HepG2 (cell line): Measurements from ENCODE around the gene PLCB4. TPM values are rescaled to one million over a fixed set of nuclear protein-coding genes. Genes with fewer than 3 reads are reported as not detected.

ENCODE experiments used
- ATAC-seq: fragments of 200-7000 bp; cut with Tn5 transposase; 3 replicates; pipeline ENCODE4 v1.9.1; 2020; ENCODE audit warnings: mild to moderate bottlenecking, moderate library complexity
- BruUV-seq: library from RNA; stranded (reverse); fragments of 400-500 nt; replicated peaks from 2 replicates; lab custom pipeline; 2021; lab: Mats Ljungman, UMichigan
- CTCF ChIA-PET: fragments of 300-600 bp; formaldehyde crosslinking; extraction: SDS; loops from one replicate; lab custom pipeline; 2021; ENCODE audit warnings: low total read pairs, inconsistent platforms, low intra/inter-chr PET ratio; lab: Yijun Ruan, JAX
- POLR2A ChIA-PET: fragments of 350-600 bp; sonication (Branson Sonifier 250); formaldehyde crosslinking; loops from one replicate; lab custom pipeline; 2020; ENCODE audit warnings: antibody characterized with exemption, inconsistent platforms; lab: Yijun Ruan, JAX
- DNase-seq: peaks from one replicate; pipeline ENCODE4 v3.0.0-alpha.2; 2015; ENCODE audit warnings: low spot score
- FAIRE-seq: peaks from 3 replicates; lab custom pipeline; 2011; peaks lifted over from hg19 to GRCh38; lab: Jason Lieb, UNC
- H2AFZ ChIP-seq: one replicate; pipeline ENCODE4 v1.6.1; 2011; ENCODE audit warnings: low read length, inconsistent platforms
- H3K27ac ChIP-seq: fragments of 300-600 bp; 3 replicates; pipeline ENCODE4 v1.8.0; 2011; ENCODE audit warnings: mixed run types, mild to moderate bottlenecking, mixed read lengths, low read length, inconsistent platforms; ENCODE audit not compliant: insufficient read depth; ENCODE audit errors: extremely low read length
- H3K27me3 ChIP-seq, 2 experiments: fragments of 200-600 bp in 1 of 2; 2 replicates in 1 of 2; 3 replicates in 1 of 2; pipeline versions ENCODE4 v1.6.0 to v1.8.0; 2011; ENCODE audit warnings: low read length in 2 of 2, mild to moderate bottlenecking in 2 of 2, moderate library complexity in 2 of 2, inconsistent platforms in 1 of 2; ENCODE audit not compliant: insufficient read depth in 2 of 2, control insufficient read depth in 1 of 2
- H3K36me3 ChIP-seq, 2 experiments: fragments of 200-600 bp in 1 of 2; replicated peaks in 1 of 2; 2 replicates in 1 of 2; 3 replicates in 1 of 2; pipeline versions ENCODE4 v1.5.1 to v1.8.0; 2011; ENCODE audit warnings: low read length in 2 of 2, inconsistent platforms in 1 of 2; ENCODE audit not compliant: insufficient read depth in 2 of 2, control insufficient read depth in 1 of 2
- H3K4me1 ChIP-seq: 2 replicates; pipeline ENCODE4 v1.5.1; 2012; ENCODE audit warnings: low read length, inconsistent platforms; ENCODE audit not compliant: insufficient read depth
- H3K4me2 ChIP-seq: 2 replicates; pipeline ENCODE4 v1.6.0; 2011; ENCODE audit warnings: low read depth, low read length, inconsistent platforms
- H3K4me3 ChIP-seq, 3 experiments: fragments of 200-600 bp in 1 of 3; sonication (generic), shearing (Covaris generic) in 1 of 3; replicated peaks in 1 of 3; 2 replicates each; pipeline ENCODE4 v1.5.1; 2011 to 2016; ENCODE audit warnings: low read length in 3 of 3, inconsistent platforms in 2 of 3, low read depth in 2 of 3, mild to moderate bottlenecking in 2 of 3, control low read depth in 1 of 3, mixed read lengths in 1 of 3; ENCODE audit not compliant: insufficient read depth in 1 of 3
- H3K79me2 ChIP-seq: one replicate; pipeline ENCODE4 v1.6.1; 2011; ENCODE audit warnings: low read length, inconsistent platforms; ENCODE audit not compliant: insufficient read depth
- H3K9ac ChIP-seq: 2 replicates; pipeline ENCODE4 v1.6.0; 2011; ENCODE audit warnings: mild to moderate bottlenecking, low read depth, low read length, inconsistent platforms; ENCODE audit not compliant: insufficient read depth
- H3K9me3 ChIP-seq: 2 replicates; pipeline ENCODE4 v1.5.1; 2012; ENCODE audit warnings: mild to moderate bottlenecking, low read length
- H4K20me1 ChIP-seq: 2 replicates; pipeline ENCODE4 v1.6.0; 2011; ENCODE audit warnings: inconsistent platforms, mild to moderate bottlenecking, low read length, moderate library complexity; ENCODE audit not compliant: insufficient read depth
- FOXA1 ChIP-seq, 2 experiments: fragments of 450-650 bp in 1 of 2; sonication (generic) in 1 of 2; formaldehyde crosslinking in 1 of 2; IDR thresholded peaks; 2 replicates each; pipeline versions ENCODE4 v1.4.0 to v1.6.1; 2016 to 2020; ENCODE audit warnings: missing genetic modification reagents in 1 of 2
- GPN1 ChIP-seq: sonication (generic); formaldehyde crosslinking; IDR thresholded peaks from 2 replicates; pipeline ENCODE4 v1.5.1; 2020; ENCODE audit warnings: missing genetic modification reagents, borderline replicate concordance
- MED8 ChIP-seq: sonication (generic); formaldehyde crosslinking; IDR thresholded peaks from 2 replicates; pipeline ENCODE4 v1.8.1; 2023; ENCODE audit warnings: mild to moderate bottlenecking, missing genetic modification reagents; ENCODE audit not compliant: insufficient replicate concordance
- NFIC ChIP-seq: IDR thresholded peaks from 2 replicates; pipeline ENCODE4 v1.6.1; 2012; ENCODE audit warnings: mild to moderate bottlenecking, low read length, inconsistent platforms
- RFX1 ChIP-seq: fragments of 450-650 bp; IDR thresholded peaks from 2 replicates; pipeline ENCODE4 v1.6.1; 2017
- TOE1 ChIP-seq: sonication (generic); formaldehyde crosslinking; IDR thresholded peaks from 2 replicates; pipeline ENCODE4 v1.4.0; 2020; ENCODE audit warnings: mild to moderate bottlenecking, missing genetic modification reagents
- ZNF350 ChIP-seq: sonication (generic); formaldehyde crosslinking; IDR thresholded peaks from 2 replicates; pipeline ENCODE4 v1.4.0; 2020; ENCODE audit warnings: mild to moderate bottlenecking, low read depth, missing genetic modification reagents, borderline replicate concordance
- WGBS: methylation state at CpG from one replicate; pipeline ENCODE4 v1.1.6; 2017; ENCODE audit warnings: low lambda C conversion rate; 5-methylcytosine and 5-hydroxymethylcytosine counted together
- in situ Hi-C: cut with HindIII; loops from 2 replicates; pipeline ENCODE4 v1.10.0; 2017; ENCODE audit warnings: low pct_unique_long_range_greater_than_20kb; ENCODE audit not compliant: extremely low pct_ligation_motif_present
- intact Hi-C: fragments of 100-400 bp; cut with micrococcal nuclease; formaldehyde crosslinking; loops from one replicate; pipeline ENCODE4 v1.10.0; 2022; ENCODE audit not compliant: unreplicated experiment
- polyA plus RNA-seq, 8 experiments: library from polyadenylated mRNA; depleted of rRNA in 3 of 8; stranded (reverse) in 7 of 8; unstranded in 1 of 8; fragments of >200 nt; fragmentation: Illumina TruSeq in 4 of 8; extraction: Trizol in 4 of 8; gene quantifications; 2 replicates each; pipeline versions ENCODE4 v1.2.1 to v1.2.3, GENCODE V29; 2011 to 2016; ENCODE audit warnings: low read depth in 4 of 8, missing spikeins in 1 of 8, mixed read lengths in 1 of 8; ENCODE audit not compliant: insufficient read depth in 1 of 8
- total RNA-seq, 5 experiments: library from RNA; depleted of rRNA; stranded (reverse); fragments of >200 nt; fragmentation: Illumina TruSeq; extraction: Trizol; gene quantifications; 2 replicates each; pipeline ENCODE4 v1.2.3, GENCODE V29; 2016; ENCODE audit warnings: low read depth in 1 of 5
- TF ChIP-seq, protein P1 (sequence below): sonication (generic); formaldehyde crosslinking; IDR thresholded peaks from 2 replicates; pipeline ENCODE4 v1.4.0; 2020; ENCODE audit warnings: low read depth, missing genetic modification reagents
- TF ChIP-seq, protein P2 (sequence below): sonication (generic); formaldehyde crosslinking; conservative IDR thresholded peaks from 2 replicates; pipeline ENCODE4 v1.8.1; 2023; ENCODE audit warnings: missing genetic modification reagents
- TF ChIP-seq, protein P3 (sequence below): IDR thresholded peaks from 2 replicates; pipeline ENCODE4 v1.6.1; 2012; ENCODE audit warnings: inconsistent platforms

Gene PLCB4
- total and polyA plus RNA-seq, 2 of the 13 experiments (the other 11 are each of a cell fraction or from before 2014, with no cell fraction given) = 0.01 TPM; not detected in 1

DNA sequence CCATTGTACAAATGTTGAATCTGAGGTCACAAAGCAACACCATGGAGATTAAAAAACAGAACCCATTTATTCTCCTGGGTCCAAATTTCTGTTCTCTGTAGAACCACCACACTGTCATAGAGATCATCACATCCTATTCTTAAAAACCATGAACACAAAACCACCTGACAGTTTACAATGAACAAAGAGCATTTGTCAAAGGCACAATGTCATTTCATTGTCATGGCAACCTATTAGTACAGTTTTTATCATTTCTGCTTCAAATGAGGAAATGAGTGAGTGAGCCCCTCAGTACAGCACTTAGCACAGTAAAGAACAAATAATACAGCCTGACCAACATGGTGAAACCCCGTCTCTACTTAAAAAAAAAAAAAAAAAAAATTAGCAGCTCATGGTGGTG, 422.4 kb downstream of the PLCB4 start:
- H3K9ac ChIP-seq = no peak overlapping the region
- no peak for FAIRE-seq

More for the DNA sequence above, 422.4 kb downstream of the PLCB4 start:
- H3K4me1 ChIP-seq = no peaks in the 10 kb centered on the region
- H4K20me1 ChIP-seq = no peaks in the 10 kb centered on the region
- no peak for ATAC-seq
- intact Hi-C loops = no loop called here
- H3K4me2 ChIP-seq = no peak overlapping the region
- no peak overlapping the region for H3K27ac ChIP-seq
- in situ Hi-C loops = no loop called here
- no peak for DNase-seq
- H3K36me3 ChIP-seq = no peaks in the 10 kb centered on the region
- no TSS peak for BruUV-seq
- H3K9me3 ChIP-seq = no peaks in the 10 kb centered on the region
- H3K79me2 ChIP-seq = no peaks in the 10 kb centered on the region
- H3K4me3 ChIP-seq = no peak overlapping the region
- TF ChIP-seq MED8 = no peak
- TF ChIP-seq NFIC = no peak
- no peak for TF ChIP-seq RFX1
- TF ChIP-seq ZNF350 (CRISPR knock-in tag) = no peak
- TF ChIP-seq FOXA1 (IDR thresholded peaks at IDR 0.05) = no peak
- no peak for TF ChIP-seq FOXA1 (CRISPR knock-in tag; IDR thresholded peaks at IDR 0.05)
- TF ChIP-seq TOE1 = no peak
- TF ChIP-seq, protein P1, sequence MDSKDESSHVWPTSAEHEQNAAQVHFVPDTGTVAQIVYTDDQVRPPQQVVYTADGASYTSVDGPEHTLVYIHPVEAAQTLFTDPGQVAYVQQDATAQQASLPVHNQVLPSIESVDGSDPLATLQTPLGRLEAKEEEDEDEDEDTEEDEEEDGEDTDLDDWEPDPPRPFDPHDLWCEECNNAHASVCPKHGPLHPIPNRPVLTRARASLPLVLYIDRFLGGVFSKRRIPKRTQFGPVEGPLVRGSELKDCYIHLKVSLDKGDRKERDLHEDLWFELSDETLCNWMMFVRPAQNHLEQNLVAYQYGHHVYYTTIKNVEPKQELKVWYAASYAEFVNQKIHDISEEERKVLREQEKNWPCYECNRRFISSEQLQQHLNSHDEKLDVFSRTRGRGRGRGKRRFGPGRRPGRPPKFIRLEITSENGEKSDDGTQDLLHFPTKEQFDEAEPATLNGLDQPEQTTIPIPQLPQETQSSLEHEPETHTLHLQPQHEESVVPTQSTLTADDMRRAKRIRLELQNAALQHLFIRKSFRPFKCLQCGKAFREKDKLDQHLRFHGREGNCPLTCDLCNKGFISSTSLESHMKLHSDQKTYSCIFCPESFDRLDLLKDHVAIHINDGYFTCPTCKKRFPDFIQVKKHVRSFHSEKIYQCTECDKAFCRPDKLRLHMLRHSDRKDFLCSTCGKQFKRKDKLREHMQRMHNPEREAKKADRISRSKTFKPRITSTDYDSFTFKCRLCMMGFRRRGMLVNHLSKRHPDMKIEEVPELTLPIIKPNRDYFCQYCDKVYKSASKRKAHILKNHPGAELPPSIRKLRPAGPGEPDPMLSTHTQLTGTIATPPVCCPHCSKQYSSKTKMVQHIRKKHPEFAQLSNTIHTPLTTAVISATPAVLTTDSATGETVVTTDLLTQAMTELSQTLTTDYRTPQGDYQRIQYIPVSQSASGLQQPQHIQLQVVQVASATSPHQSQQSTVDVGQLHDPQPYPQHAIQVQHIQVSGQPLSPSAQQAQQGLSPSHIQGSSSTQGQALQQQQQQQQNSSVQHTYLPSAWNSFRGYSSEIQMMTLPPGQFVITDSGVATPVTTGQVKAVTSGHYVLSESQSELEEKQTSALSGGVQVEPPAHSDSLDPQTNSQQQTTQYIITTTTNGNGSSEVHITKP (CRISPR knock-in tag) = no peak
- no peak for TF ChIP-seq GPN1 (CRISPR knock-in tag)
- TF ChIP-seq, protein P2, sequence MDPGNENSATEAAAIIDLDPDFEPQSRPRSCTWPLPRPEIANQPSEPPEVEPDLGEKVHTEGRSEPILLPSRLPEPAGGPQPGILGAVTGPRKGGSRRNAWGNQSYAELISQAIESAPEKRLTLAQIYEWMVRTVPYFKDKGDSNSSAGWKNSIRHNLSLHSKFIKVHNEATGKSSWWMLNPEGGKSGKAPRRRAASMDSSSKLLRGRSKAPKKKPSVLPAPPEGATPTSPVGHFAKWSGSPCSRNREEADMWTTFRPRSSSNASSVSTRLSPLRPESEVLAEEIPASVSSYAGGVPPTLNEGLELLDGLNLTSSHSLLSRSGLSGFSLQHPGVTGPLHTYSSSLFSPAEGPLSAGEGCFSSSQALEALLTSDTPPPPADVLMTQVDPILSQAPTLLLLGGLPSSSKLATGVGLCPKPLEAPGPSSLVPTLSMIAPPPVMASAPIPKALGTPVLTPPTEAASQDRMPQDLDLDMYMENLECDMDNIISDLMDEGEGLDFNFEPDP (CRISPR knock-in tag) = no peak
- TF ChIP-seq, protein P3, sequence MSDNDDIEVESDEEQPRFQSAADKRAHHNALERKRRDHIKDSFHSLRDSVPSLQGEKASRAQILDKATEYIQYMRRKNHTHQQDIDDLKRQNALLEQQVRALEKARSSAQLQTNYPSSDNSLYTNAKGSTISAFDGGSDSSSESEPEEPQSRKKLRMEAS = no peak
- TF ChIP-seq, all 625 proteins: peak for 0
- POLR2A ChIA-PET = no interaction called here
- CTCF ChIA-PET = no interaction called here
- WGBS = 0% methylated on average over 1 of the region's 1 CpG
- Histone ChIP-seq H3K27me3 (0 out of 5 replicates have a peak, but pooled peaks cover 0 to 5% of the 10 kb centered on the region in 2 experiments), H2AFZ (no peak overlapping the region)
